HG03025 (cell line): Measurements from ENCODE around the gene KLF13.
A peak's percentile ranks its signal among the peaks of the same experiment; 100 is the strongest.

ENCODE experiments used
- ATAC-seq: cut with Tn5 transposase; IDR thresholded peaks from one replicate; pipeline ENCODE4 v1.9.1; 2021; ENCODE audit warnings: mild to moderate bottlenecking, moderate library complexity; ENCODE audit not compliant: unreplicated experiment, low FRiP score

KLF13 gene

DNA sequence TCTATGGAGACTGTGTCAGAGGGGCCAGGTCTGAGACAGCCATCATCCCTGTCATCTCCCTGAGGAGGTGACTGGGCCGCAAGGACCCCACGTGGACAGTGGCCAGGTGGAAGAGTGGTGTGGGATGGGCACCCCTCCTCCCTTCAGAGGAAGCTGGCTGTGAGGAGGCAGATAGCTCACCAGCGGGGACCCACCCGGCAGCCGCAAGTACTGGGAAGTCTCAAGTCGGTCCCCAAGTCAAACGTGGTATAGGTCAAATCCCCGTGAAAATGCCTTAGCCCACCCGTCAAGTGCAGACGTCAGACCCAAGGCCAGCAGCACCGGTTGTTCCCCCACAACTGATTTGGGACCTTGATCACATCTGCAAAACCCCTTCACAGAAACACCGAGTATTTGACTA lies 12.3 kb upstream of the KLF13 start:
- ATAC-seq: no peak

DNA sequence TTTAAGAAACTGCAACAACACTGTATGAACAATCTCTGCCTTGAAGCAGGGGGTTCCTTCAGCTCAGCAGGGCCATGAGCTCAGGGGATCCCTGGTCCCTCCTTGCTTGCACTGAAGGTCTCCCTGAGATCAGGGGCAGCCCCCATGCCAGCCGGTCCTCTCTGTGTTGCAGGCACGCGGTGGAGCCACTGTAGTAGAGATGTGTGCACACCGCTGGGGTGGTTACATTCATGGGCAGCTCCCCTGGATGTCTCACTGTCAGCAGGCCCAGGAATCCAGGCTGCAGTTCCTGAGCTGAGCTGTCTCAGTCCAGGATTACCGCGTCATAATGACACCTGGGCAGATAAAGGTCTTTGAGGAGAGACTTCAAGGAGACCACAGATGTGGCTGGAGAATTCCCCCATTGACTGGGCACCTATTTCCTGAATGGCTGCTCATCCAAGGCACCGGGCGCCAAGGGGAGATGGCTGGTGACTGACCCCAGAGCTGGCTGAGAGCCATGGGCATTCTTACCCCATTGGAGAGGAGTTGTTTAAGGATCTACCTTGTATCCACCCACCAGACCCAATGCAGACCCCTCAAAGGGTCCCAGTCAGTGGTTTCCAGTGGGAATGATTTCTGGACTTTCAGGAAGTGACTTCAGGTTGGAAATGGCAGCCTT lies 10.4 kb upstream of the KLF13 start:
- ATAC-seq: no peak

DNA sequence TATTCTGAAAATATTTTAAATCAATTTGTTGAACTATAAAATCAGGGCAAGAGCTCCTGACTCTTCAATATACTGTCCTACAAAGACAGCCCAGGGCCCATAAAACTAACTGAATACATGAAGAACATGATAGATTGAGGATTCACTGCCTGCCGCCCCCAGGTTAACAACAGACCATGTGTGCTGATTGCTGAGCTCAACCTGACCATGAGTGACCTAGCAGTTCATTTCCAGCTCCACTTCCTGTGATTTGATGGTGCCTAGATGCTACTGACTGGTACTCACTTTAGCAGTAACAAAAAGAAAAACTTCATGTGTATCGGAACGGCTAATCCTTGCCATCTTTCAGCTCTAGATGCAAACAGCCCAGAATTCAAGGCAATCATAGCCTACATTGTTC lies 9.6 kb upstream of the KLF13 start:
- no peak for ATAC-seq

DNA sequence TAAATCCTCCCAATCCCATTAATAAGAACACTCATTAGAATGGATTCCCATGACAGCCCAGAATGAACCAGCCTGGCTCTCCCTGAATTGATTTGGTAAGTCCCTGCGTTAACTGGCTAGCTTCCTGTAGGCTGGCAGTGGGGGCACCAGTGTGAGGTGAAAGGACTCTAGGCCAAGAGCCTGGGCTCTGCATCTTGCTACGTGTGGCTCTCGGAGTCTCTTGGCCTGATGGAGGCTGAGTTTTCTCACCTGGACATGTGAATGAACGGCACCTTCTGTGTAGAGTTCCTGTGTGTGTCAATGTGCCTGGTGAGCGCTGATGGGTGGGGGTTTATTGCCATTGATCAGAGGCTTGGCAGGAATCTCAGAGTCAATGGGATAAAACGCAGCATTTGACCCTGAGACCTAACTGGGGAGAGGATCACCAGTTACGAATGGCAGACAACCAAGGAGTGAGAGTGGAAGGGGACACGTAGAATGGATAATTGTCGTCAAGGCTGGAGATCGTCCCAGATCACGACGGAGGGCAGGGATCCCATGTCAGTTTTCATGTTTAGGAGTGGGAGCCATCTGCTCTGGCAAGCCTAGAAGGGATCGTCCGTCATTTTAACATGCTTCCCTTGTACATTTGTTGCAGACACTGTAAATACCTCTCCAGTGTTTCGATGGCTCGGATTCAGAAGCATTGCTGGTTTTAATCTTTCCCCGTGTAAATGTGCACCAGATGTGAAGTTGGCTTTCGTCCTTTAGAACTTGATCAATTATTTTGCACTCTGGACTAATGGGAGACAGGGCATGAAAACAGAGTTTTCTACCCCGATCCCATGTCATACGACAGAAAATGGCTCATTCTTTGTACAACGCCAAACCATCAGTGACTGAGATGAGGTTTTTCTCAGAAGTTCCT lies 9.0 kb upstream of the KLF13 start:
- ATAC-seq: no peak

DNA sequence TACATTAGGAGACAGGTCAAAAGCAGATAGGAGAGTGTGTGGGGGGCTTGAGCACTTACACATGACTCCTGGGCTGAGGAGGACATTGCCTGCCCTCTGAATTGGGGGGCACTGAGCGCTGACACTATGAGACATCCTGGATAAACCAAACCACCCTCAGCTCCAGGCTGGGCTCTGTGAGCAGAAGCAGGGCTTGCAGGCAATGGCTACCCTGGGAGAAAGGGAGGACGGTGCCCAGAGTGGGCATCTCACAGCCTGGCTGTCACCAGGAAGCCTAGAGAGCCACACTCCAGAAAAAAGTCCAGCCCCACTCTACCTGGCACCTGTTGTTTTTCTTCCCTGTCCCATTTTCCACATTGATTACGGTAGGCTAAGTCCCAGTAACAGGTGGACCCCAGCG lies 8.2 kb upstream of the KLF13 start:
- ATAC-seq: no peak

DNA sequence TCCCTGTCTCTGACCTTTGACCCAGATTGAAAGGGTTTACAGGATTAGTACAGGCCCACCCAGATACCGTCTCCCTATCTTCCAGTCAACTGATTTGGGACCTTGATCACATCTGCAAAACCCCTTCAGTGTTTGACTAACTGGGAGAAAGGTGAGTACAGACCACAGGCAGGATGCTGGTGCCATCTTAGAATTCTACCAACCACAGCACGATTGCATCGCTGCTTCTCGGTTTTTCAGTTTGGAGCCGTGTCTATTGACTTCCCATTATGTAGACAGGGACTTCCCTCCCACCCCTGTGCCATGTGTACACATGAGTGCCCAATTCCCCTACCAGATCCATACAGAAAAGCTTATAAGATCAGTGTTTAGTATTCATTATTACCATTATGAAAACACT lies 6.6 kb upstream of the KLF13 start:
- no peak for ATAC-seq

DNA sequence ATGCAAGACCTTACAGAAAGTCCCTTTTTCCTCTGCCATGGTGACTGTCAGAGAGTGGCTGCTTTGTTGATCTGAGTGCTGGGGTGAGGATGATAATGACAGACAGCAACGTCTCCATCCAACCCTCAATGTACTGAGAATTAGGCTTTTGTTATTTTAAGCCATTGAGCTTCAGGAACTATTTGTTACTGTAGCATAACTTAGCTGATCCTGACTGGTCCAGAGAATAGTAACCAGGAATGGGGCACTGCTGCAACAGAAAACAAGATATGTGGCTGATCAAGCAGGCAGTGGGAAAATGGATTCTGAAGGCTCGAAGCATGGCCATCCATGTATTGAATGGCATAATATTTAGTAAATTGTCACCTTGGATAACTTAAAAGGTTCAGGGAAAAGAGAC lies 5.2 kb upstream of the KLF13 start:
- ATAC-seq: no peak

DNA sequence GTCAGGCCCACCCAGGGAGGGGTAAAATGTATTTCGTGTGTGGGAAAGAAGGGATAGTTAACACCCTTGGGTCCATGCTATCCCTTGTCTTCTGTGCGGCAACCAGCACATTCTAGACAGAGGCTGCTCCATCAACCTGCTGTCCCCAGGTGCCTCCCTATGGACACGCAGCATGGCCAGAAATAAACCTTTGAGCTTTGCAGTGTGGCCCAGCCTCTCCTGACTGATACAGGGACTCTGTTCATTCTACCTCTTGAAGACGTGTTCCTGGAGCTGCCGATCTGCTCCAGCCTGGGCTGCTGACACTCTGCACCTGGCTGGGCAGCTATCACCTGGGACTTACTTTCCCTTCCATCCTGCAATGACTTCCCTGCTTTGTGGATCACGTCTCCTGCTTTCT lies 4.1 kb upstream of the KLF13 start:
- no peak for ATAC-seq

DNA sequence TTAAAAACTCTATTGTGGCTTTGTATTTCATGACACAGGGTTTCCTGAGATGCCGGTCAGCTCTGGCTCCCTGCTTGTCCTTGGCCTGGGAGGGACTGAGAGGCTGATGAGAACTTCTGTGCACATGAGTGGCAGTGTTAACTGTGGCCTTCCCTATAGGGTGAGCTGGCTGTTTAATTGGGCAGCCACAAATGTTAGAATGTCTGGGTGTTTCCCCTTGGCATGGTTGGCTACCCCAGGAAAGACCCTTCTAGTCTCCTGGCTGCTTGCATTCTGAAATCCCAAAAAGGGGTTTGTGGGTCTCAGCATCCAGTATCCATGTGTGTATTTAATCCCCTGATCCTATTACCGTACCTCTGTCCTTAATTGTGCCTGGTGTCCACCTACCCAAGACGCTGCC lies 3.0 kb upstream of the KLF13 start:
- ATAC-seq: no peak

DNA sequence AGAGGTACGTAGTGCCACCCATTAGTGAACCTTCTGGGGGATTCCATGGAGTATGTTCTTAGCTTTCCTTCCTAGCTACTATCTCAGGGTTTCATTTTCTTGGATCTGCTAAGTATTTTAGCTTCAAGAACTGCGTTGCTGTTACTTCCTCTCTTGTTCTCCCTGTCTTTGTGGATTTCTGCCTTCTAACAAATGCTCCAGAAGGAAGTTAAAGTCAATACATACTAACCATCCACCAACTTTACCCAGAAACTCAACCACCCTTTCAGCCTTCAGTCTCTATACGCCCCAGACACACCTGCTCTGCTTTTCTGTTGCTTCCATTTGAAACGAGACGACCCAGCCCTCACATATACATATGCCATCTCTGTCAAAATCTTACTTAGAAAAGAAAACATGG lies 2.4 kb upstream of the KLF13 start:
- ATAC-seq: no peak

DNA sequence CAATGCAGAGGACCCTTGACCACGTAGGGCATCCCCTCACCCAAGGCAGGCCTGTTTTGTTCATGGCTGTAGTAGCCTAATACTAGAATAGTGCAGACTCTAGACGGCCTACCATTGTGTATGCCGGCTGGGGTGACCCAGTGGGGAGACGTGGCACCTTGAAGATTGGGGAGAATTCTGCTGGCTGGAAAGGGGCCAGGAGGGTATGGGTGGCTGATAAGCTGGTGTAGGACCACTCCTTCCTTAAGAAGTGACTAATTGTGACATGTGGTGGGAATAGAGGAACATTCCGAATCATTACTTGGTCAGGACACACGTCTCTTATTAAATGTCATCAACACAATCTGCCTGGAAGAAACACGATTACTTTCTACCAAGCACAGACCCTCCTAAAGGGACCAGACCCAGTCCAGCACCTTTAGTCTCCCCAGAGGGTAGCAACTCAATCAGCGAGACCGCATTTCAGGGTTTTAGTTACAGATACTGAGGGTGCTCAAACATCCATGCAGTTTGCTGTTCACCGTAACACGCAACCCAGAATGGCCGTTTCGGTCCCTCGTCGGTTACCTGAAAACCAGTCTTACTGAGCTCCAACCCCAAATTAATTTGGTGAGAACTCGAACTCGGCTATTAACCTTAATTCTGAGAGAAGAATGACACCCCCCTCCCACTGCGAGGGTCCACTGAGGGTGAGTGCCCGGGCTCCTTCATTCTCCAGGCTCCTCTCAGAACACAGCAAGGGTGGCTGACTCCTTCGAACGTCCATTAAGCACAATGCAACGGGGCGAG lies 1.6 kb upstream of the KLF13 start:
- no peak for ATAC-seq

DNA sequence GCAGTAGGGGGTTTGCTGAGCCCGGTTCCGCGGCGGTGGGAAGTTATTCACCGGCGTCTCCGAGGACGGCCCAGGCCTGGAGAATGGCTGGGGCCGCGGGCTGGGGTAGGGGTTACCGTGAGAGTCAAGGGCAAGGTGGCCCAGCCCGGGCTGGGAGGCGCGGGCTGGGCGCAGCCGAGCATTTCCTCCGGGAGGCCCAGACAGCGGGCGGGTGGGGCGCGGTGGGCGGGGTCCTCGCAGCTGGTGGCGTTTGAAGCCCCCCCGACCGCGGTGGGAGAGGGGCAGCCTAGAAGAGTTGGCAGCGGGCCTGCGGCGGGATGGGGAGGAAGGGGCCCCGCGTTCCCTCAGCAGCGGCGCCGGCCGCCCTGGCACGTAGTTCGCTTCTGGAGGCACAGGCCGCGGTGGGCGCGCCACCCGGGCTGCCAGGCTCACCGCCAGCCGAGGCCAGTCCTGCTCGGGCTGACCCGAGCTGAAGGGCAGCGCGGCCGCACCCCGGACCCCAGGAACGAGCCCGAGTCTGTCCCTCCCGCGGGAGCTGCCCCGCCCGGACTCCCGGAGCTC lies 960 bp upstream of the KLF13 start:
- ATAC-seq: peak; percentile 5

DNA sequence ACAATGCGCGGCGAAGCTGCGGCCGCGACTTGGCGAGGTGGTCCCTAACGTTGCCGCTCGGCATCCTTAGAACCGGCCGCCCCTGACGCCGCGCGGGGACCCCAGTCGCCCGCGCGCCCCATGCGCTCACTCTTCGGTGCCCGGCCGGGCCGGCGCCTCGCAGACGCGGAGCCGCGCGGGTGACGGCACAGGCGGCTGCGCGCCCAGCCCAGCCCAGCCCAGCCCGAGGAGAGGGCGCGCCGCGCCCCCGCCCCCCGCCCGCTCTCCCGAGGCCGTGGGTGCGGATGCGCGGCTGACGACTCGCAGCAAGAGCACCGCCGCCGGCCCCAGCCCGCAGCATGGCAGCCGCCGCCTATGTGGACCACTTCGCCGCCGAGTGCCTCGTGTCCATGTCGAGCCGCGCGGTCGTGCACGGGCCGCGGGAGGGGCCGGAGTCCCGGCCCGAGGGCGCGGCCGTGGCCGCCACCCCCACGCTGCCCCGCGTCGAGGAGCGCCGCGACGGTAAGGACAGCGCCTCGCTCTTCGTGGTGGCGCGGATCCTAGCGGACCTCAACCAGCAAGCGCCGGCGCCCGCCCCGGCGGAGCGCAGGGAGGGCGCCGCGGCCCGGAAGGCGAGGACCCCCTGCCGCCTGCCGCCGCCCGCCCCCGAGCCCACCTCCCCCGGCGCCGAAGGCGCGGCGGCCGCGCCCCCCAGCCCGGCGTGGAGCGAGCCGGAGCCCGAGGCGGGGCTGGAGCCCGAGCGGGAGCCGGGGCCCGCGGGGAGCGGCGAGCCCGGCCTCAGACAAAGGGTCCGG lies 437 bp downstream of the KLF13 start:
- ATAC-seq: peak; percentile 9

DNA sequence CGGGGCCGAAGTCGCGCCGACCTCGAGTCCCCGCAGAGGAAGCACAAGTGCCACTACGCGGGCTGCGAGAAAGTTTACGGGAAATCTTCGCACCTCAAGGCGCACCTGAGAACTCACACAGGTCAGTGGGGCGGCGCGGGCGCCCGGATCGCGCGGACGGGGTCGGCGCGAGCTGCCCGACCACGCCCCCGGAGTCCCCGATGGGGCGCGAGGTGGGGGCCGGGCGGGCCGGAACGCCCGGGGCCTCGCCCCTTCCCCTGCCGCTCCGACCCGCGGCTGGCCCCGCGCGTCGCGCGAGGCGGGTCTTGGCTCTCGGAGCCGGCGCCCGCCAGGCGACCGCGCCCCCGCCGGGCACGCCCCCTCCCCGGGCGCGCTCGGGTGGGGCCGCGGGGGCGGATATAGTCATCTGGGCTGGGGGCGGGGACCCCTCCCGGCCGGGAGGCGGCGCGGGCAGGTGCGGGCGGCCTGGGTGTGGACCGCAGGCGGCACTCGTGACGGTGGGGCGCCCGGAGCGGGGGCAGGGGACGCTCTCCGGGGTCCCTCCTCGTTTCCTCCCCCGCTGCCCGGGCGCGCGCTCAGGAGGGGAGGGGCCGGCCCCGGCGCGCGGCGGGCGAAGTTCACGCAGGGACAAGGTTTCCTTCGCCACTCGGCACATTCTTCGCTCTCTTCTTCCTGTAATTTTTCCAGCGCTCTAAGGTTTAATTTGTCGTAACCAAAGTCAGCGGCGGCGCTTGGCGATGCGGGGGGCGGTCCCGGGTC lies 1.2 kb downstream of the KLF13 start:
- ATAC-seq: no peak

DNA sequence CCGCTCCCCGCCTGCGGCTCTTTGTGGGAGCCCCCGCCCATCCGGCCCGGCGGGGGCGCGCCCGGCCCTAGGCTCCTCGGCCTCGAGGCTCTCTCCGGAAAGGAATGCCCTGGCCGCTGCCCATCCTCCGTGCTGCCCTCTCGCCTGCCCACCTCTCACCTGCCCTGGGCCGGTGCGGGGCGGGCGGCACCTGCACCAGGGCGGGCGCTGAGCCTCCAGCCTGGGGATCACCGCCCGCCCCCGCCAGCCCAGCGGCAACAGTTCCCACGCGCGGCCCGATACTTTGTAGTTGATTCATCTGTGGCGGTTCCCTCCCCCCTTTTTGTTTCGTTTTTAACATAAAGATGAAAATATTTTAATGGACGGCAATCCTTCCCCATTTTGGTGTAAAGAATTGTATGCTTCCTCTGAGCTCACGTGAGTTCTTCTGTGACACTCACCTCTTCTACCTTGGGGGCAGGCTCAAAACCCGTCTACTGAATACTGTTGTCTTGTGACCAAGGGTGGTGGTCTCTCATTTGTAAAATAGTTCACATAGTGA lies 1.9 kb downstream of the KLF13 start:
- ATAC-seq: no peak

DNA sequence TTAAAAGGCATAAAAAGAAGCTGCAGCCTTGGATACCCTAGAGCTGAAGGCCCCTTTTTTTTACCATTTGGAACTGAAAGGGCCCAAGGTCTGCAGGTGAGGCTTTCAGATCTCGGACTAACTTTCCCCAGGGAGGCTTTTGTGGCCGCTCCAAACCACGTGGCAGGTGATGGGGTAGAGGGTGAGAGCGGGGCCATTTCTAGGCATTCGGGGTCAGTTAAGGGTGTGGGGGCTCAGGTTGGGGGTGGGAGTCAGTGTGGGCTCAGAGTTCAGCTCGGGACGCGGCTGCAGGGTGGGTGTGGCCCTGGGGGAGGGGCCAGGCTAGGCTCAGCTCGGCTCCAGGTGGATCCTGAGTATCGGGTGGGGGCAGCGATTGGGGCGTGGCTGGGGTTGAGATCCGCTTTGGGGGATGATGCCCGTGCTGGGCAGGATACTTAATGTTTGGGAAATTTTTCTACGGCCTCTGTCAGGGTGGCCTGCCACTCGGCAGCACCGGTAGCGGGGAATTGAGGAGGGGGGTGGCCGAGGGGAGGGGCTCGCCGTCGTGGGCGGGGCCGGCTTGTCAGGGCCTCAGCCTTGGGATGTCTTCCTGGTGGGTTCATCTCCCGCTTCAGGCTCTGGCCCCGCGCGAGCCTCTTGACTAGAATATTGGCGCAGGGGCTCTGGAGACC lies 2.5 kb downstream of the KLF13 start:
- ATAC-seq: no peak

DNA sequence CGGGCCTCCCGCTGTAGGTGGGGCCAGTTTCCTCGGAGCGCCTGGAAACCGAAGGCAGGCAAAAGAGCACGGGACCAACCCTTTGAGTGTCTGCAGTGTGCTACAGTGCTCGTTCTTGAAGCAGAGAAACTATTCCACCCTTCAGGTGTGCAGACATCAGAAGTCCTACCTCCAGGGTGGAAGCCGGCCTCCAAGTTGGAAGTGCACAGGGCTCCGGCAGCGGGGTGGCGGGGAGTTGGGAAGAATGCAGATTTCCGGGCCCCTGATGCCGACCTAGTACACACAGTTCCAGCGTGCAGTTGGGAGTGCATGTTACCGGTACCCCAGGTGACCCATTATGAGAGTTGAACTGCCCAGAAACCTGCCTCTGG lies 3.0 kb downstream of the KLF13 start:
- ATAC-seq: no peak

DNA sequence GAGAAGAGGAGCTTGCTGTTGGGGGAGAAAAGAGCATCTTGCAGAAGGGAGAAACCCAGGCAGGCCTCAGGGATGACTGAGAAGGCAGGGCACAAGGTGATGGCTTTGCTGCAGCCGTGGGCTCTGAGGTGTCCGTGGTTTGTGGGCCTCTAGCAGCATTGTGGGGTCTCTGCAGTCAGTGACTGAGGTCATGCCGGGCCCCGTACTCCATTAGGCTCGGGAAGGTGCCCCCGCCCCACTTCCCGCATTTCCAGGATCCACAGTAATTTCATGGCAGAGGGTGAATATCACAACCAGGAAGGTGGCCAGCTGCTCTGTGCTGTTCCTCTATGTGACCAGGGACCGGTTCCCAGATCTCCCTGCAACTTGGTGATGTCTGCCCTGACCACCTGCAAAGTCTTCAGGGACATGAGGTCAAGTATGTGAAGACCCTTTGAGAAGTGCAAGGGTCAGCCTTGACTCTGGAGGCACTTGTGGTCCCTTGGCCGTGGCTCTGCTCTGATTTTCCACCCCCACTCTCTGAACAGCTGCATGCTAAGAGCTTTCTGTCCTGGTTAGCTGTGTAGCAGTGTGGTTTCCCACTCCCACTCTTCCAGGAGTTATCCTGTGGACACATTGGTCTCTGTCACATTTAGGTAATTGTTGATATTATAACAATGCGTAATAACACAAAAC lies 3.6 kb downstream of the KLF13 start:
- ATAC-seq: no peak
